Bronchial epithelial cell (primary cell): ENCODE results near the gene LAPTM5. TPM values are rescaled to one million over a fixed set of nuclear protein-coding genes. Genes with fewer than 3 reads are reported as not detected.
A peak's percentile ranks its signal among the peaks of the same experiment; 100 is the strongest.
"Not testable (repeated sequence)": the region's sequence is repeated elsewhere in the genome, so short reads cannot be mapped to it uniquely, and the experiment has no call there.

Experiments
- DNase-seq: peaks from one replicate; pipeline ENCODE4 v3.0.0-alpha.2; 2010; ENCODE audit warnings: low read depth
- FAIRE-seq: peaks from 2 replicates; lab custom pipeline; 2011; peaks lifted over from hg19 to GRCh38; lab: Jason Lieb, UNC
- H3K27me3 ChIP-seq: 2 replicates; pipeline ENCODE4 v1.5.1; 2011; ENCODE audit warnings: low read length; ENCODE audit not compliant: control insufficient read depth, insufficient read depth
- H3K36me3 ChIP-seq: 2 replicates; pipeline ENCODE4 v1.5.1; 2011; ENCODE audit warnings: low read length; ENCODE audit not compliant: control insufficient read depth, insufficient read depth
- H3K4me3 ChIP-seq: 2 replicates; pipeline ENCODE4 v1.5.1; 2011; ENCODE audit warnings: mild to moderate bottlenecking, low read depth, low read length, control low read depth
- CTCF ChIP-seq: IDR thresholded peaks from 2 replicates; pipeline ENCODE4 v1.5.1; 2011; ENCODE audit warnings: mild to moderate bottlenecking, moderate library complexity, low read length, control low read depth, inconsistent platforms; ENCODE audit not compliant: insufficient read depth, severe bottlenecking
- total RNA-seq: library from RNA; depleted of rRNA; stranded (reverse); fragments of >200 nt; gene quantifications from 2 replicates; pipeline ENCODE4 v1.2.1, GENCODE V29; 2014

The LAPTM5 gene
- total RNA-seq, 1 donor from 2014 or later, result under 0.01 TPM

- DNase-seq (no peak), FAIRE-seq (no peak)
- no peaks in the 10 kb centered on the region for H3K36me3 ChIP-seq
- no peaks in the 10 kb centered on the region for H3K27me3 ChIP-seq
- no peak for TF ChIP-seq CTCF
- H3K4me3 ChIP-seq, result no peak overlapping the region
Observed at GRCh38 chr1:30692201-30692947, 65.2 kb downstream of the LAPTM5 start.

DNA sequence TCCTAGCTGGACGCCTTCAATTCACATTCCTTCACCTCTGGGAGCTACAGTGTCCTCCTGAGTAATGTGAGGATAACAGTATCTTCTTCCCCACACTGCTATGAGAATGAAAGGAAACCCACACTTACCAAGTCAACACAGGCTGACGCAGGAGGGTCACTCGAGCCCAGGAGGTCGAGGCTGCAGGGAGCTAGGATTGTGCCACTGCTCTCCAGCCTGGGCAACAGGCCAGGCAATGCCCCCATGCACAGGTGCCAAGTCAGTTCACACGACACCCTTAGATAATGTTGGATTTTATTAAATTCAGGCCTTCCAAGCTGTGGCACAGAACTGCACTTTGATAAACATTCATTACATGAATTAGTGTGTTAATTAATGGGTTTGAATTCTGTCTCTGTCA is 66.1 kb downstream of the LAPTM5 start:
- no peaks in the 10 kb centered on the region for H3K27me3 ChIP-seq
- no peaks in the 10 kb centered on the region for H3K36me3 ChIP-seq
- FAIRE-seq (no peak), DNase-seq (no peak)
- H3K4me3 ChIP-seq, result no peak overlapping the region
- no peak for TF ChIP-seq CTCF

- H3K4me3 ChIP-seq, result no peak overlapping the region
- no peaks in the 10 kb centered on the region for H3K36me3 ChIP-seq
- DNase-seq (peak; percentile 39), FAIRE-seq (peak; percentile 23)
- TF ChIP-seq CTCF, result no peak
- H3K27me3 ChIP-seq, result peaks cover 2% of the 10 kb centered on the region
Observed at GRCh38 chr1:30689901-30690645, 67.5 kb downstream of the LAPTM5 start.

GRCh38 chr1:30688920-30689794 is 68.4 kb downstream of the LAPTM5 start:
- no peak for DNase-seq
- TF ChIP-seq CTCF, result no peak
- Histone ChIP-seq H3K4me3 (no peak overlapping the region), H3K36me3 (no peaks in the 10 kb centered on the region), H3K27me3 (peaks cover 8% of the 10 kb centered on the region)
- no peak for FAIRE-seq

- DNase-seq, H3K36me3 ChIP-seq, H3K27me3 ChIP-seq, H3K4me3 ChIP-seq, FAIRE-seq: not testable (repeated sequence)
Observed at GRCh38 chr1:30688516-30688915, 69.1 kb downstream of the LAPTM5 start.

DNA sequence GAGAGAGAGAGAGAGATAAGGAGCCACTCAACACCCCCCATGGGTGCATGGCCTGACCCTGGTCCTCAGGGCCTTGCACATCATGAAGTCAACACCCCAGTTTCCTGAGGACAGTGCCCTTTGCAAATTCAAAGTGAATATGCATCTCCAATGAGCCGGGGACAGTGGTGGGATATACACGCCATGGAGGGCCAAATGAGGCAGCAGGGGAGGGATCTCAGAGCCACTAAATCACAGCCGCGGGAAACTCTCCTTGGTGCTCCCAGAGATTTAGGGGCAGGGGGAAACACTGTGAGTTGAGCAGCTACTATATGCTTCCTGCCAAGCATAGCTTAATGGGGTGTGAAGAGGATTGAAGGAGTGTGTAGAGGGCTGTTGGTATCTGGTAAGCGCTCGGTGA is 69.7 kb downstream of the LAPTM5 start:
- FAIRE-seq (no peak), DNase-seq (no peak)
- no peak overlapping the region for H3K4me3 ChIP-seq
- peaks cover 9% of the 10 kb centered on the region for H3K27me3 ChIP-seq
- TF ChIP-seq CTCF, result no peak
- no peaks in the 10 kb centered on the region for H3K36me3 ChIP-seq
